Suppressor macrophage treated with lipopolysaccharide for 1 hour (primary cell): Measurements from ENCODE around the gene DDX42.
"Not testable (repeated sequence)": the region's sequence is repeated elsewhere in the genome, so short reads cannot be mapped to it uniquely, and the experiment has no call there.

Source experiments
- DNase-seq, 3 donors: peaks; one replicate each; pipeline ENCODE4 v3.0.0-alpha.2; 2020 to 2022

Gene DDX42

GRCh38 chr17:63840591-63841349 lies 66.8 kb downstream of the DDX42 start:
- no peak for DNase-seq

DNA sequence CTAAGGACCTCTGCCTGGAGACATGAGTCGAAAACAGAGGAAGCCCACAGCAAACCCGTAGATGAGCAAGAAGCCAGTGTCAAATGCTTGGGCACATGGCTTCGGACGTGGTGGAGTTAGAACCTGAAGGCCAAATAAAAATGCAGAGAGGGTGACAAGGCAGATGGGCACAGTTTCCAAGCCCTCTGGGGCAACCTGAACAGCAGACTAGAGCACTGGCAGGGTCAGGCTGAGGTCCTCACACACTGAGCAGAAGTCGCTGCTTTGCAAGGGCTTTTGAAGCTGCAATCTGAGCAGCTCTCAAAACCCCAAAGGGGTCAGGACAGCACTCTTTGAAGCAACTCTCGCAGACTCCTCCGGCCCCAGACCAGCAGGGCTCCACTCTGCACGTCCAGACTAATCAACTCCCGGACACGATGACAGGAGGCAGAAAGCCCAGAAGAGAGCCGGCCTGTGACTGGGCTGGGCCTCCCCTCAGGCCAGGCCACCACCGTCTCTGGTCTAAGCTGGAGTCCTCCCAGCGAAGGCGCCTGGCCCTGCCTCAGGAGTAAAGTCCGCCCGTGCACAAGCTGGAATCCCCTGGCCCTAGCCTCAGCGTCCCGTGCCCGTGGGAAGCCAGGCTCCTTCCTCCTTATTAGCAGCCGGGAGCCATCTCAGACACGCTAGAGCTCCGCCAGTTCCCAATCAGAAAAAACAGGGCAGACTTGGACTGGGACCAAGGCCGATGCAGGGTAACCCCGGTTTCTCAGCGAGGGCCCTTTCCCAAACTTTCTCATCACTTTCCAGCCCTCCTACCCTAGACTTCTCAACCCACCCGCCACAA lies 67.6 kb downstream of the DDX42 start:
- DNase-seq, result peak; percentile 81 to 88 (median 82)

- peak in 1 of 3 donors; percentile 27 for DNase-seq
These were observed 68.2 kb downstream of the DDX42 start for GRCh38 chr17:63842173-63842539.

DNA sequence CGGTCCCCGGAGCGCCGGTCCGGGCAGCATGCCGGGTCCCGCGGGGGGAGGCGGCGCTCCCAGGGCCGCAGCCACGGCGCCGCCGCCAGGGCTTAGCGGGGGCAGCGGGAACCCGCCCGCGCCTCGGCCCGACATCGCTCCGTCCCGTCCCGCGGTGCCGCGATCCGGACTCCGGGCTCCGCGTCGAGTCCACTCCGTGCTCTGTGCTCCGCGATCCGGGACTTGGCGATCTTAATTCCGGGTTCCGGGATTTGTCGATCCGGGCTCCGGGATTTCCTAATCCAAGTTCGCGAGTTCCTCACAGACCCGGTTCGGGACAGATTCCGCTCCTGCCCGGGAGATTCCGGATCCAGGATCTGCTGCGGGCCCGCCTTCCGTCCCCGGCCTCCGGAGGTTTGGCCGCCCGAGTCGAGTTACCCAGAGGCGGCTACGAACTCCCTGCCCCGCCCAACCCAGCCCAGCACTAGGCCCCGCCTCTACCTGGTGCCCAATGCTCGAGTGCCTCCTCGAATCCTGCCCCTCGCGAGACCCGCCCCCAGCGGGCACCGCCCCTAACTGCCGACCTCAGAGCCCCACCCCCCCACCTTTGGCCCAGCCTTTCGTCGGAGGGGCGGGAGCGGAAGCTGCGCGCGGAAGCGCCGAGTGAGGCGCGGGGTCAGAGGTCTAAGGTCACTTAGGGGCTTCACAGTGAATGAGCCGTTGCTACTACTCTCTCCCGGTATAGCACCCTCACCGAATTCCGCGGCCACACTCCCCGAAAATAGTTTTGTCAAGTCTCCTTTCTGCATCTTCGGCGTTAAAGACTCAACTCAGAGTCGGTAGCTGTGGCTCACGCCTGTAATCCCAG lies 68.8 kb downstream of the DDX42 start, which contains the start of gene SMARCD2:
Gene SMARCD2 (minus strand): TSS at position 146 of the 847 bp plus-strand sequence. CDS start 11 bp downstream, at position 135.
- DNase-seq, result peak; percentile 99 to 100 (median 99)

GRCh38 chr17:63843387-63843888 lies 69.5 kb downstream of the DDX42 start:
- peak; percentile 78 to 86 (median 79) for DNase-seq

- DNase-seq, result no peak
These were observed 70.1 kb downstream of the DDX42 start for GRCh38 chr17:63843910-63844677.

GRCh38 chr17:63845509-63845908 lies 71.5 kb downstream of the DDX42 start:
- no peak for DNase-seq

GRCh38 chr17:63847525-63848249 lies 73.7 kb downstream of the DDX42 start:
- DNase-seq, result no peak

DNA sequence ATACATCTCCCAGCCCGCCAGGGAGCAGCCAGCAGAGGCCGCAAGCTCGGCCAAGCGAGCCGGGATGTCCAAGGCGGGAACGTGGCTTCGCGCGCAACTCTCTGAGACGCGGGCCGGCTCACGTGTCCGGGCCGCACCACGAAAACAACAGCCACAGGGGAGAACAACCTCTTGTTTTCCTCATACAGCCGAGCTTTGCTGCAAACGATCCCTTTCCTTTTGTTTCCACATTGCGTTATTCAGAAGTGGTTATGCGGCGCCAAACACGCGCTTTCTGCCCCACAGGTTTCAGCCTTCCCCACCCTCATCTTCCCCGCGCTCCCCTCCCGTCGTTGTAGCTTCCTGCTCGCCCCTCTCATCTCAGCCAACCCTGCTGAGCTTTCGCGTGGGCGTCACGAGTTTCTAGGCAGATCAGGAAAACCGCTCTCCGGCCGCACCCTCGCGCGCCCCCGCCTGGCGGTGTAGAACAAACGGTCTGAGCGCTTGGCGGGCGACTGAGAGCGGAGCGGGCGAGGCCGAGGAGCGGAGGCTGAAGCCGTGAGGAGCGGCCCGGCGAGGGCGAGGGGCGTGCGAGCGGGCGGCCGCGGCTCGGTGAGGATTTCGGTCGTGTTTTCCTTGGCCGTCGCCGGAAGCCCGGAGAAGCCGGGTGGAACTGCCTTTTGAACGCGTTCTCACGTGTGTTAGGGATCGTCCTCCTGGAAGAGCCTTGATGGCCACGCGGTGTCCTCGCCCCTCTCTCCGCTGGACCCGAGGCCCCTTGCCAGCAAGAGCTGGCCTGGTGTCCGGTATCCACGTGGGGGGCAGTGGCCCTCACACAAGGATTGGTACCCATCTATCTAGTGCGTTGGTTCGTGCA lies 75.1 kb downstream of the DDX42 start:
- peak; percentile 98 to 99 (median 99) for DNase-seq

DNA sequence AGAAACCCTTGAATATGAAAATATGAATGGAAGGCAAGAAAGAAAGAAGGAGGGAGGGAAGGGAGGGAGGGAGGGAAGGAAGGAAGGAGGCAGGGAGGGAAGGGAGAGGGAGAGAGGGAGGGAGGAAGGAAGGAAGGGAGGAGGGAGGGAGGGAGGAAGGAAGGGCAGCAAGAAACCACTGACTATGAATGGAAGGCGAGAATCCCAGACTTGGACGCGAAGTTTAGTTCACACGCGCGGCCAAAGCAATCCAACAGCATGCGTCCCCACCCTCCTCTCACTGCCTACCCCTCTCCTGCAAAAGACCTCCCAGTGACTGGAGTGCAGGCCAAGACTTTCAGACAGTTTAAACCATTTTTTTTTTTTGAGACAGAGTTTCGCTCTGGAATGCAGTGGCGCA lies 76.4 kb downstream of the DDX42 start:
- no peak for DNase-seq

DNA sequence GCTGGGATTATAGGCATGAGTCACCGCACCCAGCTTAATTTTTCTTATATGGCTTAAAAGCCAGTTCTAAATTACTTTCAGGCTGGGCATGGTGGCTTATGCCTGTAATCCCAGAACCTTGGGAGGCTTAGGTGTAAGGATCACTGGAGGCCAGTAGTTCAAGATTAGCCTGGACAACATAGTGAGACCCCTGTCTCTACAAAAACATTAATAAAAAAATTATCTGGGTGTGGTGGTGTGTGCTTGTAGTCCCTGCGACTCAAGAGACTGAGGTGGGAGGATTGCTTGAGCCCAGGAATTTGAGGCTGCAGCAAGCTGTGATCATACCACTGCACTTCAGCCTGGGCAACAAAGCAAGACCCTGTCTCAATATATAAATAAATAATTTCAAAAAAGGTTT lies 79.3 kb downstream of the DDX42 start:
- DNase-seq, result no peak

DNA sequence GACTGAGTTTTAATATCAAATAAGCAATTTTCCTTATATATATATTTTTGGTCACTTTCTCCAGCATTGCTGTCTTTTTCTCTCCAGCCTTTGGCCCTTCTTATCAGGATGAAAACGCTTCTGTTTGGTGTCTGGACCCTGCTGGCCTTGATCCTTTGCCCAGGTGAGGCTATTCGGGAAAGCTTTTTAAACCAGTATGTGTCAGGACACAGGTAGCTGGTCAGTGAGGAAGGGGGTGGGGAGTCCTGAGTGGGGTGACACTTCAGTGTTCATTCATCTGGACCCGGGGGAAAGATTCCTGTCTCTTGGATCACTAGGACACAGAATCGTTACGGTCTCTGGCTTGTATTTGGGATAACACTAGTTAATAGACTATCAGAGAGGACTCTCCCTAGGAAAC lies 80.7 kb downstream of the DDX42 start:
- DNase-seq, result no peak

GRCh38 chr17:63855185-63855584 lies 81.2 kb downstream of the DDX42 start:
- DNase-seq, result no peak

DNA sequence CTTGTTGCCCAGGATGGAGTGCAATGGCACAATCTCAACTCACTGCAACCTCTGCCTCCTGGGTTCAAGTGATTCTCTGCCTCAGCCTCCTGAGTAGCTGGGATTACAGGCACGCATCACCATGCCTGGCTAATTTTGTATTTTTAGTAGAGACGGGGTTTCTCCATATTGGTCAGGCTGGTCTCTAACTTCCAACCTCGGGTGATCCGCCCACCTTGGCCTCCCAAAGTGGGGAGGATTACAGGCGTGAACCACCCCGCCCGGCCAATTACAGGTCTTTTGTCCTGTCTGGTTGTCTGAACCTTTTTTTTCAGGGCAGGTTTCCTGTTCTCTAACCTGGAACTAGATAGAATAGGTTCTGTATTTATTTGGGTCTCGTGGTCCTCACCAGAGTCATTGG lies 82.5 kb downstream of the DDX42 start:
- not testable (repeated sequence) for DNase-seq

GRCh38 chr17:63859257-63859656 lies 85.3 kb downstream of the DDX42 start:
- no peak for DNase-seq

GRCh38 chr17:63866625-63867024 lies 92.7 kb downstream of the DDX42 start:
- not testable (repeated sequence) for DNase-seq
